Hypothalamus (tissue), 51 donors: Measurements from ENCODE around the gene OR13C8.
"Not testable (repeated sequence)": the region's sequence is repeated elsewhere in the genome, so short reads cannot be mapped to it uniquely, and the experiment has no call there.

ENCODE experiments used
- DNase-seq, 51 donors: peaks; one replicate each; lab custom pipeline; 2025; lab: John Stamatoyannopoulos, UW

The OR13C8 gene, protein sequence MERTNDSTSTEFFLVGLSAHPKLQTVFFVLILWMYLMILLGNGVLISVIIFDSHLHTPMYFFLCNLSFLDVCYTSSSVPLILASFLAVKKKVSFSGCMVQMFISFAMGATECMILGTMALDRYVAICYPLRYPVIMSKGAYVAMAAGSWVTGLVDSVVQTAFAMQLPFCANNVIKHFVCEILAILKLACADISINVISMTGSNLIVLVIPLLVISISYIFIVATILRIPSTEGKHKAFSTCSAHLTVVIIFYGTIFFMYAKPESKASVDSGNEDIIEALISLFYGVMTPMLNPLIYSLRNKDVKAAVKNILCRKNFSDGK

DNA sequence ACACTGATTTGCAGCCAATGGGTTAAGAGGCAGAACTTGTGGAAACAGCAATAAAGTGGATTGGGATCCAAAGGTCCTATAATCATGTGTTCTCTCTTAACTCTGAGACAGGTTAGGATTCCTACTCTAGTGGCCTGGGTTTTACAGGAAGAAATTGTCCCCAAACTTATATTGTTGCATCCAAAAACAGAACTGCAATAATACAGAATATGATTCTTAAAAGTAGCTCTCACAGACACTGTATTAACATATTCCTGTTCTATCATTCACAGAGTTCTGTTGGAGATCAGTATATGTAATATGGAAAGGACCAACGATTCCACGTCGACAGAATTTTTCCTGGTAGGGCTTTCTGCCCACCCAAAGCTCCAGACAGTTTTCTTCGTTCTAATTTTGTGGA lies at the start of gene OR13C8:
TSS of gene OR13C8 (plus strand) at position 301 of the 400 bp plus-strand sequence. CDS start at position 301, 0 bp downstream.
- no peak for DNase-seq

DNA sequence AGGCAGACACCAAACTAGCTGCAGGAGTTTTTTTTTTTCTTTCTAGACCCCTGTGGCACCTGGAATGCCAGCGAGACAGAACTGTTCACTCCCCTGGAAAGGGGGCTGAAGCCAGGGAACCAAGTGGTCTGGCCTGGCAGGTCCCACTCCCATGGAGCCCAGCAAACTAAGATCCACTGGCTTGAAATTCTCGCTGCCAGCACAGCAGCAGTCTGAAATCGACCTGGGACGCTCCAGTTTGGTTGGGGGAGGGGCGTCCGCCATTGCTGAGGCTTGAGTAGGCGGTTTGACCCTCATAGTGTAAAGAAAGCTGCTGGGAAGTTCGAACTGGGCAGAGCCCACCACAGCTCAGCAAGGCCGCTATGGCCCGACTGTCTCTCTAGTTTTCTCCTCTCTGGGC lies 48.7 kb upstream of the OR13C8 start:
- DNase-seq, result not testable (repeated sequence)

DNA sequence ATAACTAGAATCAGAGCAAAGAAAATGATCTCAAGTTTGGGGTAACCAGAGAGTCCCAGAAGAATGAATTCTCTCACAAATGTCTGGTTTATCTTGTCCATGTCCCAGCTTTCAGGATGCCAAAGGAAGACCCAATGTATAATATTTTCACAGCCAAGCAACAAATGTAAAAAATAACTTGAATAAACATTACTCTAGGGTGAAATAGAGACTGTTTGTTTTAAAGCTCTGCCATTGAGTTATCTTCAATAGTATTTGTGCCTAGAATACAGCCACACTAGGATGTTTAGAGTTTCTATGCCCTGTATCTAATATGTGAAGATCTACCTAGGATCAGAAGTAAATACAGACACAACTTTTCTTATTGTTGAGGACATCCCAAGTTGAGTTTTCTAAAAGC lies 41.9 kb upstream of the OR13C8 start, which contains the start of gene OR13C4:
TSS of gene OR13C4 (minus strand) at position 101 of the 400 bp plus-strand sequence. CDS start at position 101, 0 bp downstream.
- no peak for DNase-seq

DNA sequence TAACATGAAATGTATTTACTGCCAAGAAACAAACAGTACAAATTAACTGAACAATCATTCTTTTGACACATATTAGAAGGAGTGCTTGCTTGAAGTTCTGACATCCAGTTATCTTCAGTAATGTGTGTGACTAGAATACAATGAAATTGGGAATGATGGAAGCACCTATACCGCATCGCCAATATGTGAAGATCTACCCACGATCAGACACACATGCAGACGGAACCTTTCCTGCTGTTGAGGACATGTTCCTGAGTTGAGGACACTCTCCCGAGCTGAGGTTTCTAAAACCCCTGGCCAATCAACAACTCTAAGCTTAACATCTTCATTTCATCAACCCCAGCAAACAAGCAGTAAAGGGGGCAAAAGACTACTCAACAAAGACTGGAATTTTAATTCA lies 32.2 kb upstream of the OR13C8 start, which contains the start of gene OR13C3:
TSS of gene OR13C3 (minus strand) at position 101 of the 400 bp plus-strand sequence. CDS start 133 bp downstream, outside the sequence.
- DNase-seq, result no peak

DNA sequence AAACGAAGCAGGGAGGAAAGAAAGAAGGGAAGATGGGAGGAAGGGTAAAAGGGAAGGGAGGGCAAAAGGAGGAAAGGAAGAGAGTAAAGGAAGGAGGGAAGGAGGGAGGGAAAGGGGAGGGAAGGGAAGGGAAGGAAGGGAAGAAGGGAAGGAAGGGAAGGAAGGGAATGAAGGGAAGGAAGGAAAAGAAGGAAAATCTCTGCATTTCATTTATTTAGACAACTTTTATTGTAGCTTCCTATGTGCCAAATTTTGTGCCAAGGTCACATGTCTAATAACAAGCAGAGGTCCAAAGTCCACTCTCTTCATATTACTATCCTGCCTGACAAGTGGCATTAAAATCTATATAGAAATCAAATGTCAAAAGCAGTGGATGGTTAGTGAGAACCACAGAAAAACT lies 29.7 kb upstream of the OR13C8 start:
- DNase-seq, result no peak

DNA sequence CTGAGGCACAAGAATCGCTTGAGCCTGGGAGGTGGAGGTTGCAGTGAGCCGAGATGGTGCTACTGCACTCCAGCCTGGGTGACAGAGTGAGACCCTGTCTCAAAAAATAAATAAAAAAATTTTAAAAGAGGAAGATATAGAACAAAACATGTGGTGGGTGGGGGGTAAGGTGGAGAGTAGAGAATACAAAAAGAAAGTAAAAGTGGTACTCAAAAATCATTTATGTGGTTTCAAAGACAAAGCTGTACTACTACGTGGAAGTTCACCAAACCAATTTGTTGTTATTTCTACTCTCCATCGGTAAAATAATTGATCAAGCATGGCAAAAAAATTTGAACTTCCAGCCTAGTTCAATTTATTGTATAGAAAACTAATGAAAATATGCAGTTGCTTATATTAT lies 24.3 kb upstream of the OR13C8 start:
- no peak for DNase-seq

DNA sequence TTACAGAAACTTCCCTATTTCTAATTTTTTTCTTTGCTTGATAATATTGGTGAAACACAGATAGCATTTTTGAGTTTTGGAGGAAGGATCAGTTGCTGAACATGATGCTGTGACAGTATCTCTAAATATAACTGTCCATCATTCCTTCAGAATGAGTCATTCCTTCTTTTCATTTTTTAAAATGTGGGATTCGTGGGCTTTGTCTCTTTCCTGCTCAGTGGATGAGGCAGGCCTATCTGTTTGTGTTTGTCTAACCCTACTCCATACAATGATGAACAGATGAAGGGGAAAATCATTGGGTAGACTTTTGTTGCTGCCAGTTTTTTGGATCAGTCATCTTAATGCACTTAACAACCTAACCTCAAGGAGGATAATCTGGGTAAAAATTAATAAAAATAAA lies 15.7 kb upstream of the OR13C8 start:
- DNase-seq, result no peak

DNA sequence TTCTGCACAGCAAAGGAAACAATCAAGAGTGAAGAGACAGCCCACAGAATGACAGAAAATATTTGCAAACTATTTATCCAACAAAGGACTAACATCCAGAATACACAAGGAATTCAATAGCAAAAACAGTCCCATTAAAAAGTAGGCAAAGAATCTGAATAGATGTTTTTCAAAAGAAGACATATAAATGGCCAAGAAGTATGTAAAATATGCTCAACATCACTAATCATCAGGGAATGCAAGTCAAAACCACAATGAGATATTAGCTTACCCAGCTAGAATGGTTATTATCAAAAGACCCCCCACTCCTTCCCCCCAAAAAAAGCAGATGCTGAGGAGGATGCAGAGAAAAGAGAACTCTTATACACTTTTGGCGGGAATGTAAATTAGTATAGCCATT lies 13.4 kb upstream of the OR13C8 start:
- DNase-seq, result no peak

DNA sequence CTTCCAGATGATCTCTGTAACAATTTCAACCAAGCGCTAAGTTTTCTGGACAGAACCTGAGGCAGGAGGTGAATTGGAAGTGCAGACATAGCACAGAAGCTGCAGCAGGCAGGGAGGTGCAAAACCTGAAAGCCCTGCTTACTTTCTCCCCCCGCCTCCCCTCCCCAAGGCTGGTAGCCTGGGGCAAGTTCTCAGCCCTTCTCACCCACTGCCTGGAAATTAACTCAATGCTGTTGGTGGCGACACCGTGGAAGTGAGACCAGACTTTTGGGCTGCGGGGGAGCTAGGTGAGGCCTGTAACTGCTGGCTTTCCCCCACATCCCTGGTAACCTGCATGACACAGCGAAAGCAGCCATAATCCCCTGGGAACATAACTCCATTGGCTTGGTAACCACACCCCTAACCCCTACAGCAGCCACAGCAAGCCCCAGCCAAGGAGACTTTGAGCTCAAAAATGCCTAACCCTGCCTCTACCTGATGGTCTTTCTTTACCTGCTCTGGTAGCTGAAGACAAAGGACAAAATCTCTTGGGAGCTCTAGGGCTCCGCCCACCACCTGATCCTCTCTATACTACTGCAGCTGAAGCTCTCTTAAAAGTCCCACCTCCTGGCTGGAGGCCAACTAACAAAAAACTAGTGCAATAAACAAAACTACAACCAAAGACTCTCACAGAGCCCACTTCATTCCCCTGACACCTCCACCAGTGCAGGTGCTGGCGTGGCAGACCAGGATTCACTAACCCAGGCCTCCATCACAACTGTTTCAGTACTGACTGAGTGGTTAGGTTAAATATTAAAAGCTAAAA lies 11.9 kb upstream of the OR13C8 start:
- DNase-seq, result no peak

DNA sequence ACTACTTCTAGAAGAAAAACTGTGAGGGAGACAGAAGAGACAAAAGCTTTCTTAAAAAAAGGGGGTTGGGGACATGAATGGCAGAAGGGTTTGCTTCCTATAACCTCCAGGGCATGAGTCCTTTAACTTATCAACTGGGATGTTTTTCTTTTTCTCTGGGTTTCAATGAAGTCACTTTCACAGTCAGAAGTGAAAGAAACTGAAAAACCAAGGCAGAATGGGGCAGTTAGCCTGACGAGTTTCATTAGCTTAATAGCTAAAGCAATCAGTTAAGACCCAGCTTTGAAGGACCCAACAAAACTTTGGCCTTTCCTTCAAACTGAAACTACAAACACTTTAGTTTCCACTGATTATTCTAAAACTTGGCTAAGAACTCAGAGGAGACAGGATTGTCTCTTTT lies 4.6 kb upstream of the OR13C8 start:
- no peak for DNase-seq

DNA sequence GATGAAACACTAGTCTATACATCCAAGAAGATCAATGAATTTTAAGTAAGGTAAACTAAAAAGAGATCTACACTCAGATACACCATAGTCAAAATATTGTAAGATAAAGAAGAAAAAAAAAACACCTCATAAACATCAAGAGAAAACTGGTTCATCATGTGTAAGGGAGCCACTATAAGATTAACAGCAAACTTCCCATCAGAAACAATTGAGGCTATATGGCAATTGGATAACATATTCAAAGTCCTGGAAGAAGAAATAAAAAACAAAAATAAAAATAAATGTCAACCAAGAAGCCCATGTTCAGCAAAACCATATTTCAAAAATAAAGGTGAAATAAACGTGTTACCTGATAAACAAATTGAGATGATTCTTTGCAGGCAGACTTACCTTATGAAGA lies 3.6 kb downstream of the OR13C8 start:
- DNase-seq, result no peak

DNA sequence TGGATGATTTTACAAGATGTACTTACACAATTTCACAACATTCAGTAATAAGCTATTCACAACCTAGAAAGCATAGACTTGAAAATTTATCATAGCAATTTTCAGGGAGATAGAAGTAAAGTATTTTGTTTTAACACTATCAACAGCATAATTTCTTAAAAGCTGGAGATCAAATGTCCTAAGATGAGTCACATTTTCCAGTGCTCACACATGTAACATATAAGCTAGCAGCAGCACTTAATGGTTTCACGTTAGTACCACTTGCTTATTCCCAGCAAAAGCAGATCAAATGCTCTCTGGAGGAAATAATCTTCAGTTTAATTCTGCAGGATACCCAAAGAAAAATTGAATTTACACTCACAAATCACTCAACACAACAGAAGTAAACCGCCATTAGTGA lies 6.5 kb downstream of the OR13C8 start:
- no peak for DNase-seq

DNA sequence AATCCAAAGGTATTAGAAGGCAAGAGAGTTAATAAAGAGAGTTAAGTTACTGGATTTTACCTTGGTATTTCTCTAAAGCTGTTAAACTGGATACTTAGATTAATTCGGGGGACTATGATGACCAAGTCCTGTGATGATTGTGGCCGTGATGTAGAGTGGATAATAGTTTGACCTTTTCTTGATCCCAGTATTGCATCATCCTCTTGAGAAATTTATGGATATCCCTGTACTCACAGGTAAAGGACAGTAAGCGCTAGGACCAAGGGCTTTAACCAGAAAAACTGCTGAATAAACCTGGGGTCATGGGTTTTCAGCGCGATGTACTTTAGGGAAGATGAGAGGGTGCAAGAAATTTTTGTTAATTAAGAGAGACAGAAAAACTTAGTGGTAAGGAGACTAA lies 8.3 kb downstream of the OR13C8 start:
- no peak for DNase-seq

DNA sequence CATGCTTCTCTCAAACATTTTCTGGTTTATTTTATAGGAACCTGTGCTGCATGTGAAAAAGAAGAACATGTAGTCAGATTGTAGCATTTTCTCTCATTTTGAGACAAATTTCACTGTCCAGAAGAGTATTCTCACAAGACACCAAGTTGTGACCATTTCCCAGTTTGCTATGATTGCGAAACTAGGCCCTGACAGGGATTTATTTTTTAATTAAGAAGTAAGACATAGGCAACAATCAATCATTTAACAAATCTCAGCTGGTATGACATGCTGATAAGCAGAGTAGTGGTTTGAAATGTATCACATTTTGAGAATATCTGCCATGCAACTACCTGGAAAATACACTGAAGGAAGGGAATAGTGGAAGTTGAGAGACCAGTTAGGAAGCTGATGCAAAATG lies 11.6 kb downstream of the OR13C8 start:
- no peak for DNase-seq

DNA sequence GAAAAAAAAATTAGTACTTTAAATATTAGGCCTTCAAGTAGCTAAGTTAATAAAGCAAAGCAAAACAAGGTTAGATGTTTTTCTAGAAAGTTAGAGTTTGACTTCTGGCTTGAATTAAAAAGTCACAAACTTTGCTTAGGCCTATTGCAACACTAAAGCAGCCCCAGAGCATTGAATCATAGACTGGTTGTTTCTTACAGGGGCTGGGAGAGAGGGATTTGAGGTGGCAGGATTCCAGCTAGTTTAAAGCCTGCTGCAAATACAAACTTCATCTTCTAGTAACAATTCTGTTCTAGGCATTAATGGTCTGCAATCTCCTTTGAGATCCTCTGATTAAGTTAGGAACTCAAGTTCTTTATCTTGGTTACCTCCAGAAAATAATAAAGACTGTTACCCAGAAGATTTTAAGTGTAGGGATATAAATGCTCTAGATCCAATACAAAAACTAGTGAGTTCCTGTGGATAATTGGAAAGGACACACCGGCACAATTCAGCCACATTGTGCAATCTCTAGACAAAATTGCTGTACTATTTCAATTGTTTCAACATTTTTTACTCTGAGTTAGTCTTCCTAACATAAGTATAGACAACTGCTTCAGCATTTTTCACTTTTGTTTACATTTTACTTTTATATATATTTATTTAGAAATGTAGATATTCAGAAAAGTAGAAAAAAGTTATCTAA lies 17.7 kb downstream of the OR13C8 start:
- no peak for DNase-seq

DNA sequence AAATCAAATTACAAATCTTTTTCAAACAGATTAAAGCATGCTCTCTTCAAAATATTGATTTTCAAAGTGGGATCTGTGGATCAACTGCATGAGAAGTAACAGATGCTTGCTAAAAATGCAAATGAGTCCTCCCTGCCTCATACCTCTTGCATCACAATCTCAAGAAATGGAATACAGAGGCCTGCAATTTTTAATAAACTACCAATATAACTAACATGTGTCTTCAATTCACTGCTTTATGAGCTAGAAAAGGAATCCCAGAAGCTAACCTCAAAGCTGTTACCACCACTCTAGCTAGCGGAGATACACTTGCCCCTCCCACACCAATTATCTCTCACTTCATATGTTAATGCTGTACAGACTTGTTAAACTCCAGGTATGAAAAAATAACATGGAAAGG lies 20.7 kb downstream of the OR13C8 start:
- DNase-seq, result no peak

DNA sequence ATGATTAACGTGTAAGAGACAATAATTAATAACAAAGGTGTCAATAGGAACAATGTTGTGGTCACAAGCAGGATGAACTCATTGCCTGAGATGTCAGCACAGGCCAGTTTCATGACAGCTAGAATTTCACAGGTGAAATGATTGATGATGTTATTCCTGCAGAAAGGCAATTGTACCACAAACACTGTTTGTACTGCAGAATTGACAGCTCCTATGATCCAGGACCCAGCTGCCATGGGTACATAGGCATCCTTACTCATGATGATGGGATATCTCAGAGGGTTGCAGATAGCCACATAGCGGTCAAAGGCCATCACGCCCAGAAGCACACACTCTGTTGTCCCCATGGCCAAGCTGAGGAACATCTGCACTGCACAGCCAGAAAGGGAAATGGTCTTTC lies 29.8 kb downstream of the OR13C8 start:
- DNase-seq, result not testable (repeated sequence)

DNA sequence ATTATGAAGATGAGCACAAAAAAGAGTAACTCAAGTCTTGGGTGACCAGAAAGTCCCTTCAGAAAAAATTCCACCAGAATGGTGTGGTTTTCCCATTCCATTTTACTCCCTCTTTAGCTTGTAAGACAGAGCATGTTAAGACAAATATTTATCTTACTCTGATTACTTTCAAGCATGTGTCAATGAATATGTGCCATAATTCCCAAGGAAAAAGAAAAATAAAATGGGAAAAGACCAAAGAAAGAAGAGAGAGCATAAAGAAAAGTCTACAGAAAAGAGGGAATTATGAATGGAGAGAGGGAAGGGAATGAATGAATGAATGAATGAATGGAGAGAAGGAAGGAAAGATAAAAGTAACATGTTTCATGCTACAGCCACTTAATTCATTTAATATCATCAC lies 30.3 kb downstream of the OR13C8 start, which contains the start of gene OR13C5:
TSS of gene OR13C5 (minus strand) at position 101 of the 400 bp plus-strand sequence. CDS start at position 101, 0 bp downstream.
- not testable (repeated sequence) for DNase-seq

DNA sequence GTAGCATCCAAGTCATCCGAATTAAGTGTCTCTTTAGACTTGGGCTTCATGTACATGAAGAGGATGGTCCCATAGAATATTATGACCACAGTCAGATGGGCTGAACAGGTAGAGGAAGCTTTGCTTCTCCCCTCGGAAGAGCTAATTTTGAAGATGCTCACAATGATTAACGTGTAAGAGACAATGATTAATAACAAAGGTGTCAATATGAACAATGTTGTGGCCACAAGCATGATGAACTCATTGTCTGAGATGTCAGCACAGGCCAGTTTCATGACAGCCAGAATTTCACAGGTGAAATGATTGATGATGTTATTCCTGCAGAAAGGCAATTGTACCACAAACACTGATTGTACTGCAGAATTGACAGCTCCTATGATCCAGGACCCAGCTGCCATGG lies 35.8 kb downstream of the OR13C8 start:
- DNase-seq, result no peak

DNA sequence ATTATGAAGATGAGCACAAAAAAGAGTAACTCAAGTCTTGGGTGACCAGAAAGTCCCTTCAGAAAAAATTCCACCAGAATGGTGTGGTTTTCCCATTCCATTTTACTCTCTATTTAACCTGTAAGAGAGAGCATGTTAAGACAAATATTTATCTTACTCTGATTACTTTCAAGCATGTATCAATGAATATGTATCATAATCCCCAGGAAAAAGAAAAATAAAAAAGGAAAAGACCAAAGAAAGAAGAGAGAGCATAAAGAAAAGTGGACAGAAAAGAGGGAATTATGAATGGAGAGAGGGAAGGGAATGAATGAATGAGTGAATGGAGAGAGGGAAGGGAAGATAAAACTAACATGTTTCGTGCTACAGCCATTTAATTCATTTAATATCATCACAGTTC lies 36.6 kb downstream of the OR13C8 start, which contains the start of gene OR13C2:
TSS of gene OR13C2 (minus strand) at position 101 of the 400 bp plus-strand sequence. CDS start at position 101, 0 bp downstream.
- DNase-seq, result not testable (repeated sequence)

DNA sequence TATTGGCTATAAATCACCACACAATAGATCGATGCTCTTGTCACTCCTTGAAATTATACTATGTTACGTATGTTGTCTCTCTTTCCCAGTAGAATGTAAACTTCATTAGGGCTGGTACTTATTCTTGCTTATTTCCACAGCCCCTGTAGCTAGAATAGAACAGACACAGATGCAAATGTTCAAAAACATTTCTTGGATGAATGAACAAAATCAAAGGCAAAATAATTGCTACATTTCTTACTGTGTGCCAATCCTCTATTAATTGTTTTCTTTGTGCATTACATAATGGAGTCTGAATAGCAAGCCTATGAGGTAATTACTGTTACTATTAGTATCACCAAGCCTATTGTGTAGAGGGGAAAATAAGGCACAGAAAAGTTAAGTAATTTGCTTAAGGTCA lies 37.2 kb downstream of the OR13C8 start:
- DNase-seq, result no peak
